GM23338 (cell line): ENCODE data around the gene ENTR1. TPM values are rescaled to one million over a fixed set of nuclear protein-coding genes. Genes with fewer than 3 reads are reported as not detected.

Experiments
- ATAC-seq: fragments of 200-7000 bp; cut with Tn5 transposase; 3 replicates; pipeline ENCODE4 v1.9.1; 2020
- DNase-seq: peaks from one replicate; pipeline ENCODE4 v3.0.0-alpha.2; 2015; ENCODE audit warnings: low spot score
- H2AFZ ChIP-seq: fragments of 200-600 bp; sonication (generic); 2 replicates; pipeline ENCODE4 v1.8.0; 2016; ENCODE audit warnings: antibody characterized with exemption, mild to moderate bottlenecking, moderate library complexity
- H3F3A ChIP-seq: fragments of 200-600 bp; sonication (generic); replicated peaks from 2 replicates; pipeline ENCODE4 v1.8.0; 2017; ENCODE audit warnings: antibody characterized with exemption, mixed run types, low read depth
- H3K27ac ChIP-seq: fragments of 200-600 bp; sonication (generic); 2 replicates; pipeline ENCODE4 v1.6.1; 2016; ENCODE audit warnings: low read depth
- H3K27me3 ChIP-seq: fragments of 200-600 bp; sonication (generic); 2 replicates; pipeline ENCODE4 v1.8.0; 2016; ENCODE audit warnings: mild to moderate bottlenecking, mixed run types, moderate library complexity; ENCODE audit not compliant: insufficient read depth
- H3K36me3 ChIP-seq: fragments of 200-600 bp; sonication (generic); 2 replicates; pipeline ENCODE4 v1.8.0; 2016; ENCODE audit warnings: mild to moderate bottlenecking; ENCODE audit not compliant: insufficient read depth
- H3K4me1 ChIP-seq: fragments of 200-600 bp; sonication (generic); 2 replicates; pipeline ENCODE4 v1.8.0; 2016; ENCODE audit warnings: mild to moderate bottlenecking, moderate library complexity; ENCODE audit not compliant: insufficient read depth
- H3K4me2 ChIP-seq: fragments of 200-600 bp; sonication (generic); 2 replicates; pipeline ENCODE4 v1.7.1; 2017; ENCODE audit warnings: mixed run types
- H3K4me3 ChIP-seq: fragments of 200-600 bp; sonication (generic); 2 replicates; pipeline ENCODE4 v1.6.1; 2016; ENCODE audit warnings: mixed run types
- H3K79me2 ChIP-seq: fragments of 200-600 bp; sonication (generic); replicated peaks from 2 replicates; pipeline ENCODE4 v1.8.0; 2017; ENCODE audit warnings: mild to moderate bottlenecking; ENCODE audit not compliant: insufficient read depth
- H3K9me2 ChIP-seq: fragments of 200-600 bp; sonication (generic); 2 replicates; pipeline ENCODE4 v1.8.0; 2017; ENCODE audit not compliant: insufficient read depth
- H4K20me1 ChIP-seq: fragments of 200-600 bp; sonication (generic); replicated peaks from 2 replicates; pipeline ENCODE4 v1.8.0; 2017; ENCODE audit warnings: mild to moderate bottlenecking; ENCODE audit not compliant: insufficient read depth
- H3K27ac Mint-ChIP-seq: 2 replicates; pipeline ENCODE4 v1.8.0; 2020; ENCODE audit warnings: inconsistent platforms, mild to moderate bottlenecking, moderate library complexity, mixed read lengths
- H3K27me3 Mint-ChIP-seq: 3 replicates; pipeline ENCODE4 v1.8.0; 2022; ENCODE audit warnings: low read depth, mild to moderate bottlenecking, moderate library complexity, mixed read lengths, inconsistent platforms; ENCODE audit not compliant: insufficient read depth, poor library complexity
- H3K36me3 Mint-ChIP-seq: 3 replicates; pipeline ENCODE4 v1.8.0; 2021; ENCODE audit warnings: low read depth, mild to moderate bottlenecking, inconsistent platforms, moderate library complexity, mixed read lengths
- H3K4me1 Mint-ChIP-seq: 3 replicates; pipeline ENCODE4 v1.8.0; 2020; ENCODE audit warnings: mild to moderate bottlenecking, inconsistent platforms, mixed read lengths
- H3K4me3 Mint-ChIP-seq: 3 replicates; pipeline ENCODE4 v1.8.0; 2021; ENCODE audit warnings: moderate library complexity, mild to moderate bottlenecking, inconsistent platforms, mixed read lengths
- H3K9me3 Mint-ChIP-seq: 3 replicates; pipeline ENCODE4 v1.8.0; 2020; ENCODE audit warnings: moderate library complexity, mild to moderate bottlenecking, inconsistent platforms, mixed read lengths
- CREB1 ChIP-seq: fragments of 250-450 bp; sonication (Bioruptor Pico); IDR thresholded peaks from 2 replicates; pipeline ENCODE4 v1.5.0; 2020; ENCODE audit warnings: low read depth, mild to moderate bottlenecking, moderate library complexity
- CTCF ChIP-seq, 2 experiments: fragments of 200-600 bp in 1 of 2; sonication (generic) in 1 of 2; conservative IDR thresholded peaks; 2 replicates each; pipeline versions ENCODE4 v1.5.1 to v1.6.1; 2016 to 2017; ENCODE audit warnings: antibody characterized with exemption in 2 of 2, low read depth in 2 of 2, mild to moderate bottlenecking in 2 of 2, moderate library complexity in 1 of 2
- ETS1 ChIP-seq: IDR thresholded peaks from 2 replicates; pipeline ENCODE4 v1.6.1; 2016; ENCODE audit warnings: antibody characterized with exemption
- EZH2 ChIP-seq: fragments of 200-600 bp; sonication (generic); IDR thresholded peaks from one replicate; pipeline ENCODE4 v1.8.0; 2017; ENCODE audit warnings: antibody characterized with exemption, mild to moderate bottlenecking, low read depth; ENCODE audit not compliant: unreplicated experiment
- EZH2phosphoT487 ChIP-seq: fragments of 200-600 bp; sonication (generic); IDR thresholded peaks from one replicate; pipeline ENCODE4 v1.8.1; 2018; ENCODE audit warnings: antibody characterized with exemption; ENCODE audit not compliant: unreplicated experiment
- JUNB ChIP-seq: IDR thresholded peaks from one replicate; pipeline ENCODE4 v1.6.1; 2016; ENCODE audit warnings: antibody characterized with exemption; ENCODE audit not compliant: unreplicated experiment
- NANOG ChIP-seq: IDR thresholded peaks from 2 replicates; pipeline ENCODE4 v1.6.1; 2016; ENCODE audit warnings: antibody characterized with exemption, borderline replicate concordance
- POLR2AphosphoS5 ChIP-seq: IDR thresholded peaks from 2 replicates; pipeline ENCODE4 v1.6.1; 2016; ENCODE audit warnings: antibody characterized with exemption, low read depth
- REST ChIP-seq: IDR thresholded peaks from one replicate; pipeline ENCODE4 v1.6.1; 2018; ENCODE audit warnings: antibody characterized with exemption; ENCODE audit not compliant: unreplicated experiment
- STAT1 ChIP-seq: IDR thresholded peaks from one replicate; pipeline ENCODE4 v1.6.1; 2016; ENCODE audit warnings: antibody characterized with exemption; ENCODE audit not compliant: unreplicated experiment
- ZNF114 ChIP-seq: fragments of 250-450 bp; sonication (Bioruptor Pico); IDR thresholded peaks from 2 replicates; pipeline ENCODE4 v1.5.0; 2020; ENCODE audit warnings: mild to moderate bottlenecking, moderate library complexity
- ZNF331 ChIP-seq: fragments of 250-450 bp; sonication (Bioruptor Pico); IDR thresholded peaks from 2 replicates; pipeline ENCODE4 v1.5.0; 2020; ENCODE audit warnings: low read depth, mild to moderate bottlenecking, moderate library complexity
- ZNF462 ChIP-seq: fragments of 250-450 bp; sonication (Bioruptor Pico); IDR thresholded peaks from 2 replicates; pipeline ENCODE4 v1.5.0; 2020; ENCODE audit warnings: mild to moderate bottlenecking, moderate library complexity
- polyA plus RNA-seq: library from polyadenylated mRNA; unstranded; fragments of >200 nt; fragmentation: Nextera tagmentation; extraction: Ambion mirVana; gene quantifications from 2 replicates; pipeline ENCODE4 v1.2.1, GENCODE V29; 2016
- total RNA-seq: library from RNA; depleted of rRNA; stranded (reverse); fragments of >200 nt; shearing (Covaris generic); gene quantifications from 2 replicates; pipeline ENCODE4 v1.2.3, GENCODE V29; 2014

The ENTR1 gene
- total and polyA plus RNA-seq, 2 experiments from 2014 or later: 25.6 to 91.9 TPM

- H3K27me3 Mint-ChIP-seq: peaks cover 8% of the 10 kb centered on the region
- no peak overlapping the region for H3K27ac ChIP-seq
Measured at GRCh38 chr9:136358888-136359287, 51.5 kb downstream of the ENTR1 start.

More at GRCh38 chr9:136358888-136359287, 51.5 kb downstream of the ENTR1 start:
- H3K4me2 ChIP-seq: no peak overlapping the region
- H3K27me3 ChIP-seq: no peaks in the 10 kb centered on the region
- no peak overlapping the region for H2AFZ ChIP-seq
- Mint-ChIP-seq H3K36me3 (no peaks in the 10 kb centered on the region), H3K9me3 (no peaks in the 10 kb centered on the region), H3K4me3 (no peak overlapping the region), H3K4me1 (peaks cover 6% of the 10 kb centered on the region; the same call in 1 of the 3 replicates), H3K27ac (no peak overlapping the region)
- H3K79me2 ChIP-seq: no peaks in the 10 kb centered on the region
- TF ChIP-seq JUNB (no peak), ETS1 (no peak), ZNF114 (CRISPR knock-in tag) (no peak), STAT1 (no peak), EZH2 (no peak), POLR2AphosphoS5 (no peak), CTCF (conservative IDR thresholded peaks at IDR 0.05; ENCODE audit: low read depth in 2 of 2) (no peak), EZH2phosphoT487 (no peak), REST (no peak), CREB1 (CRISPR knock-in tag) (no peak), NANOG (no peak), ZNF331 (CRISPR knock-in tag) (no peak), ZNF462 (CRISPR knock-in tag) (no peak)
- no peaks in the 10 kb centered on the region for H3K36me3 ChIP-seq
- no peaks in the 10 kb centered on the region for H4K20me1 ChIP-seq
- no peaks in the 10 kb centered on the region for H3K4me1 ChIP-seq
- no peak for DNase-seq
- no peaks in the 10 kb centered on the region for H3K9me2 ChIP-seq
- H3K4me3 ChIP-seq: no peak overlapping the region
- no peaks in the 10 kb centered on the region for H3F3A ChIP-seq
- ATAC-seq: no peak
